Panc1 (cell line): ENCODE results near the gene SRC.

ENCODE experiments used
- CTCF ChIP-seq: fragments of 450-650 bp; IDR thresholded peaks from 2 replicates; pipeline ENCODE4 v1.5.1; 2017; ENCODE audit warnings: mild to moderate bottlenecking
- REST ChIP-seq, 2 experiments: IDR thresholded peaks; 2 replicates each; pipeline ENCODE4 v1.6.1; 2011 to 2012; ENCODE audit warnings: low read depth in 2 of 2, control low read depth in 1 of 2, low read length in 1 of 2, mild to moderate bottlenecking in 1 of 2, moderate library complexity in 1 of 2; ENCODE audit not compliant: insufficient read depth in 1 of 2
- SIN3A ChIP-seq: IDR thresholded peaks from 2 replicates; pipeline ENCODE4 v1.6.1; 2012; ENCODE audit warnings: low read depth, mild to moderate bottlenecking, low read length, moderate library complexity, borderline replicate concordance; ENCODE audit not compliant: insufficient read depth

- no peak for TF ChIP-seq SIN3A
- no peak for TF ChIP-seq CTCF
- no peak for TF ChIP-seq REST (IDR thresholded peaks at IDR 0.05; ENCODE audit: insufficient read depth in 1 of 2, low read depth in 2 of 2, low read length in 1 of 2)
These were observed 96.6 kb downstream of the SRC start for GRCh38 chr20:37442547-37442946.
